HEK293 (cell line): ENCODE measurements around the gene ARHGAP1.
A peak's percentile ranks its signal among the peaks of the same experiment; 100 is the strongest.

ENCODE experiments used
- CTCF ChIA-PET: fragments of 350-600 bp; formaldehyde crosslinking; extraction: SDS; loops from one replicate; lab custom pipeline; 2021; ENCODE audit warnings: antibody characterized with exemption; lab: Yijun Ruan, JAX
- POLR2A ChIA-PET: fragments of 300-600 bp; formaldehyde crosslinking; extraction: SDS; loops from one replicate; lab custom pipeline; 2020; ENCODE audit warnings: antibody characterized with exemption, inconsistent platforms; lab: Yijun Ruan, JAX
- H3K27ac ChIP-seq: fragments of 200-500 bp; sonication (Bioruptor generic); 2 replicates; pipeline ENCODE4 v1.5.1; 2014; ENCODE audit warnings: low read depth, low read length, control low read depth, inconsistent platforms; ENCODE audit errors: extremely low read depth
- H3K36me3 ChIP-seq, 2 experiments: fragments of 200-500 bp in 1 of 2; sonication (Bioruptor generic) in 1 of 2; 1 replicate in 1 of 2; 2 replicates in 1 of 2; pipeline ENCODE4 v1.5.1; 2014 to 2017; ENCODE audit warnings: inconsistent platforms in 2 of 2, low read length in 2 of 2; ENCODE audit not compliant: control insufficient read depth in 2 of 2, insufficient read depth in 1 of 2
- H3K4me1 ChIP-seq: fragments of 200-500 bp; sonication (Bioruptor generic); 2 replicates; pipeline ENCODE4 v1.5.1; 2014; ENCODE audit warnings: mild to moderate bottlenecking, low read length, inconsistent platforms; ENCODE audit not compliant: control insufficient read depth, insufficient read depth
- H3K4me3 ChIP-seq: 2 replicates; pipeline ENCODE4 v1.5.1; 2011; ENCODE audit warnings: low read depth, mild to moderate bottlenecking, control low read depth, low read length, moderate library complexity
- H3K9me3 ChIP-seq: fragments of 200-500 bp; sonication (Bioruptor generic); 2 replicates; pipeline ENCODE4 v1.5.1; 2014; ENCODE audit warnings: low read depth, low read length, inconsistent platforms; ENCODE audit not compliant: control insufficient read depth, insufficient read depth
- BCL11A ChIP-seq: fragments of 450-650 bp; formaldehyde crosslinking; IDR thresholded peaks from 2 replicates; pipeline ENCODE4 v1.5.1; 2016; ENCODE audit warnings: low read depth, missing biosample characterization, missing genetic modification characterization
- BCL6B ChIP-seq: fragments of 450-650 bp; formaldehyde crosslinking; IDR thresholded peaks from 2 replicates; pipeline ENCODE4 v1.5.1; 2017; ENCODE audit warnings: missing biosample characterization, missing genetic modification characterization
- FEZF1 ChIP-seq: fragments of 450-650 bp; formaldehyde crosslinking; IDR thresholded peaks from 2 replicates; pipeline ENCODE4 v1.5.1; 2016; ENCODE audit warnings: missing biosample characterization, missing genetic modification characterization
- GLI4 ChIP-seq: fragments of 450-650 bp; formaldehyde crosslinking; IDR thresholded peaks from 2 replicates; pipeline ENCODE4 v1.5.1; 2016; ENCODE audit warnings: missing biosample characterization, missing genetic modification characterization
- PRDM10 ChIP-seq: fragments of 450-650 bp; formaldehyde crosslinking; IDR thresholded peaks from 2 replicates; pipeline ENCODE4 v1.5.1; 2016; ENCODE audit warnings: missing biosample characterization, missing genetic modification characterization
- SCRT2 ChIP-seq: fragments of 450-650 bp; formaldehyde crosslinking; IDR thresholded peaks from 2 replicates; pipeline ENCODE4 v1.5.1; 2016; ENCODE audit warnings: missing biosample characterization, missing genetic modification characterization
- SETDB1 ChIP-seq: IDR thresholded peaks from one replicate; pipeline ENCODE4 v1.6.1; 2017; ENCODE audit warnings: mild to moderate bottlenecking, low read length, moderate library complexity, mixed read lengths; ENCODE audit not compliant: insufficient read length
- ZBTB17 ChIP-seq: fragments of 450-650 bp; formaldehyde crosslinking; IDR thresholded peaks from 2 replicates; pipeline ENCODE4 v1.5.1; 2016; ENCODE audit warnings: missing biosample characterization, missing genetic modification characterization
- ZBTB8A ChIP-seq: fragments of 450-650 bp; formaldehyde crosslinking; IDR thresholded peaks from 2 replicates; pipeline ENCODE4 v1.5.1; 2016; ENCODE audit warnings: missing biosample characterization, missing genetic modification characterization
- ZEB2 ChIP-seq: fragments of 450-650 bp; formaldehyde crosslinking; IDR thresholded peaks from 2 replicates; pipeline ENCODE4 v1.5.1; 2016; ENCODE audit warnings: missing biosample characterization, missing genetic modification characterization
- ZNF112 ChIP-seq: fragments of 450-650 bp; formaldehyde crosslinking; IDR thresholded peaks from 2 replicates; pipeline ENCODE4 v1.5.0; 2017; ENCODE audit warnings: missing biosample characterization, missing genetic modification characterization
- ZNF175 ChIP-seq: fragments of 450-650 bp; formaldehyde crosslinking; IDR thresholded peaks from 2 replicates; pipeline ENCODE4 v1.5.1; 2016; ENCODE audit warnings: missing biosample characterization, missing genetic modification characterization
- ZNF19 ChIP-seq: fragments of 450-650 bp; formaldehyde crosslinking; IDR thresholded peaks from 2 replicates; pipeline ENCODE4; 2016; ENCODE audit warnings: missing biosample characterization, missing genetic modification characterization, low read depth
- ZNF350 ChIP-seq: fragments of 450-650 bp; formaldehyde crosslinking; IDR thresholded peaks from 2 replicates; pipeline ENCODE4 v1.5.0; 2017; ENCODE audit warnings: missing biosample characterization, mild to moderate bottlenecking, missing genetic modification characterization
- ZNF521 ChIP-seq: fragments of 450-650 bp; formaldehyde crosslinking; IDR thresholded peaks from 2 replicates; pipeline ENCODE4 v1.5.1; 2017; ENCODE audit warnings: missing biosample characterization, mild to moderate bottlenecking, missing genetic modification characterization
- ZNF544 ChIP-seq: fragments of 450-650 bp; formaldehyde crosslinking; IDR thresholded peaks from 2 replicates; pipeline ENCODE4 v1.5.0; 2017; ENCODE audit warnings: missing biosample characterization, missing genetic modification characterization
- ZNF548 ChIP-seq: fragments of 450-650 bp; formaldehyde crosslinking; IDR thresholded peaks from 2 replicates; pipeline ENCODE4 v1.5.1; 2016; ENCODE audit warnings: missing biosample characterization, missing genetic modification characterization
- ZNF707 ChIP-seq: fragments of 450-650 bp; formaldehyde crosslinking; IDR thresholded peaks from 2 replicates; pipeline ENCODE4 v1.5.1; 2016; ENCODE audit warnings: missing biosample characterization, missing genetic modification characterization
- ZSCAN16 ChIP-seq: fragments of 450-650 bp; formaldehyde crosslinking; IDR thresholded peaks from 2 replicates; pipeline ENCODE4 v1.5.1; 2016; ENCODE audit warnings: missing biosample characterization, missing genetic modification characterization
- TF ChIP-seq, protein P1 (sequence below): fragments of 450-650 bp; formaldehyde crosslinking; IDR thresholded peaks from 2 replicates; pipeline ENCODE4 v1.5.1; 2017; ENCODE audit warnings: missing biosample characterization, missing genetic modification characterization
- TF ChIP-seq, protein P2 (sequence below): fragments of 450-650 bp; formaldehyde crosslinking; conservative IDR thresholded peaks from 2 replicates; pipeline ENCODE4 v1.5.1; 2016; ENCODE audit warnings: low read depth, missing biosample characterization, missing genetic modification characterization
- TF ChIP-seq, protein P3 (sequence below): fragments of 450-650 bp; formaldehyde crosslinking; optimal IDR thresholded peaks from 2 replicates; pipeline ENCODE3; 2016; ENCODE audit warnings: missing biosample characterization, mild to moderate bottlenecking, missing genetic modification characterization

The ARHGAP1 gene

GRCh38 chr11:46736615-46737014 lies 36.2 kb upstream of the ARHGAP1 start:
- H3K9me3 ChIP-seq: no peaks in the 10 kb centered on the region
- no peak overlapping the region for H3K27ac ChIP-seq
- H3K4me3 ChIP-seq: no peak overlapping the region
- H3K4me1 ChIP-seq: no peaks in the 10 kb centered on the region
- TF ChIP-seq BCL11A (tag by site-specific recombination) (peak; percentile 44; the same call in 1 of the 2 replicates), ZBTB8A (tag by site-specific recombination) (no peak), ZEB2 (tag by site-specific recombination) (0 out of 2 replicates have a peak, but pooled peaks have one; percentile 29), ZBTB17 (tag by site-specific recombination) (0 out of 2 replicates have a peak, but pooled peaks have one; percentile 47), BCL6B (tag by site-specific recombination) (peak; percentile 16; the same call in 1 of the 2 replicates)
- TF ChIP-seq, protein P1, sequence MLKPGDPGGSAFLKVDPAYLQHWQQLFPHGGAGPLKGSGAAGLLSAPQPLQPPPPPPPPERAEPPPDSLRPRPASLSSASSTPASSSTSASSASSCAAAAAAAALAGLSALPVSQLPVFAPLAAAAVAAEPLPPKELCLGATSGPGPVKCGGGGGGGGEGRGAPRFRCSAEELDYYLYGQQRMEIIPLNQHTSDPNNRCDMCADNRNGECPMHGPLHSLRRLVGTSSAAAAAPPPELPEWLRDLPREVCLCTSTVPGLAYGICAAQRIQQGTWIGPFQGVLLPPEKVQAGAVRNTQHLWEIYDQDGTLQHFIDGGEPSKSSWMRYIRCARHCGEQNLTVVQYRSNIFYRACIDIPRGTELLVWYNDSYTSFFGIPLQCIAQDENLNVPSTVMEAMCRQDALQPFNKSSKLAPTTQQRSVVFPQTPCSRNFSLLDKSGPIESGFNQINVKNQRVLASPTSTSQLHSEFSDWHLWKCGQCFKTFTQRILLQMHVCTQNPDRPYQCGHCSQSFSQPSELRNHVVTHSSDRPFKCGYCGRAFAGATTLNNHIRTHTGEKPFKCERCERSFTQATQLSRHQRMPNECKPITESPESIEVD (tag by site-specific recombination): peak; percentile 77
- ChIA-PET POLR2A (no interaction called here), CTCF (no interaction called here)
- H3K36me3 ChIP-seq: peaks cover 0 to 10% of the 10 kb centered on the region in 2 experiments; a peak in 2 of 3 replicates

- ChIA-PET POLR2A (no interaction called here), CTCF (interaction anchor here (0.6 kb wide), 1 partner anchor 11 kb away, joined by 6 read pairs; no protein-coding TSS in a partner anchor)
- Histone ChIP-seq H3K9me3 (no peaks in the 10 kb centered on the region), H3K4me3 (no peak overlapping the region), H3K36me3 (peaks cover 0 to 6% of the 10 kb centered on the region in 2 experiments; a peak in 2 of 3 replicates), H3K4me1 (no peaks in the 10 kb centered on the region), H3K27ac (no peak overlapping the region)
- TF ChIP-seq ZNF175 (tag by site-specific recombination): no peak
- TF ChIP-seq, protein P2, sequence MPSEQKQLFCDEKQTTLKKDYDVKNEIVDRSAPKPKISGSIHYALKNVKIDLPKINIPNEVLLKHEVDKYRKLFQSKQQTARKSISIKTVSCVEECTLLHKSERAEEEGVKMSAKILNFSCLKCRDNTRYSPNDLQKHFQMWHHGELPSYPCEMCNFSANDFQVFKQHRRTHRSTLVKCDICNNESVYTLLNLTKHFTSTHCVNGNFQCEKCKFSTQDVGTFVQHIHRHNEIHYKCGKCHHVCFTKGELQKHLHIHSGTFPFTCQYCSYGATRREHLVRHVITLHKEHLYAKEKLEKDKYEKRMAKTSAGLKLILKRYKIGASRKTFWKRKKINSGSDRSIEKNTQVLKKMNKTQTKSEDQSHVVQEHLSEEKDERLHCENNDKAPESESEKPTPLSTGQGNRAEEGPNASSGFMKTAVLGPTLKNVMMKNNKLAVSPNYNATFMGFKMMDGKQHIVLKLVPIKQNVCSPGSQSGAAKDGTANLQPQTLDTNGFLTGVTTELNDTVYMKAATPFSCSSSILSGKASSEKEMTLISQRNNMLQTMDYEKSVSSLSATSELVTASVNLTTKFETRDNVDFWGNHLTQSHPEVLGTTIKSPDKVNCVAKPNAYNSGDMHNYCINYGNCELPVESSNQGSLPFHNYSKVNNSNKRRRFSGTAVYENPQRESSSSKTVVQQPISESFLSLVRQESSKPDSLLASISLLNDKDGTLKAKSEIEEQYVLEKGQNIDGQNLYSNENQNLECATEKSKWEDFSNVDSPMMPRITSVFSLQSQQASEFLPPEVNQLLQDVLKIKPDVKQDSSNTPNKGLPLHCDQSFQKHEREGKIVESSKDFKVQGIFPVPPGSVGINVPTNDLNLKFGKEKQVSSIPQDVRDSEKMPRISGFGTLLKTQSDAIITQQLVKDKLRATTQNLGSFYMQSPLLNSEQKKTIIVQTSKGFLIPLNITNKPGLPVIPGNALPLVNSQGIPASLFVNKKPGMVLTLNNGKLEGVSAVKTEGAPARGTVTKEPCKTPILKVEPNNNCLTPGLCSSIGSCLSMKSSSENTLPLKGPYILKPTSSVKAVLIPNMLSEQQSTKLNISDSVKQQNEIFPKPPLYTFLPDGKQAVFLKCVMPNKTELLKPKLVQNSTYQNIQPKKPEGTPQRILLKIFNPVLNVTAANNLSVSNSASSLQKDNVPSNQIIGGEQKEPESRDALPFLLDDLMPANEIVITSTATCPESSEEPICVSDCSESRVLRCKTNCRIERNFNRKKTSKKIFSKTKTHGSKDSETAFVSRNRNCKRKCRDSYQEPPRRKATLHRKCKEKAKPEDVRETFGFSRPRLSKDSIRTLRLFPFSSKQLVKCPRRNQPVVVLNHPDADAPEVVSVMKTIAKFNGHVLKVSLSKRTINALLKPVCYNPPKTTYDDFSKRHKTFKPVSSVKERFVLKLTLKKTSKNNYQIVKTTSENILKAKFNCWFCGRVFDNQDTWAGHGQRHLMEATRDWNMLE: no peak
- no peak for TF ChIP-seq FEZF1 (tag by site-specific recombination)
- TF ChIP-seq PRDM10 (tag by site-specific recombination): no peak
- TF ChIP-seq ZNF350 (tag by site-specific recombination): no peak
- TF ChIP-seq, protein P3, sequence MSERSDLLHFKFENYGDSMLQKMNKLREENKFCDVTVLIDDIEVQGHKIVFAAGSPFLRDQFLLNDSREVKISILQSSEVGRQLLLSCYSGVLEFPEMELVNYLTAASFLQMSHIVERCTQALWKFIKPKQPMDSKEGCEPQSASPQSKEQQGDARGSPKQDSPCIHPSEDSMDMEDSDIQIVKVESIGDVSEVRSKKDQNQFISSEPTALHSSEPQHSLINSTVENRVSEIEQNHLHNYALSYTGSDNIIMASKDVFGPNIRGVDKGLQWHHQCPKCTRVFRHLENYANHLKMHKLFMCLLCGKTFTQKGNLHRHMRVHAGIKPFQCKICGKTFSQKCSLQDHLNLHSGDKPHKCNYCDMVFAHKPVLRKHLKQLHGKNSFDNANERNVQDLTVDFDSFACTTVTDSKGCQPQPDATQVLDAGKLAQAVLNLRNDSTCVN: no peak
- TF ChIP-seq GLI4 (tag by site-specific recombination): no peak
- TF ChIP-seq ZNF544 (tag by site-specific recombination): no peak
- no peak for TF ChIP-seq ZSCAN16
- no peak for TF ChIP-seq ZNF548 (tag by site-specific recombination)
- no peak for TF ChIP-seq SCRT2 (tag by site-specific recombination)
- TF ChIP-seq ZNF521: no peak
- no peak for TF ChIP-seq ZNF19 (tag by site-specific recombination)
- TF ChIP-seq ZNF707 (tag by site-specific recombination): no peak
- no peak for TF ChIP-seq ZNF112 (tag by site-specific recombination)
- TF ChIP-seq ZEB2 (tag by site-specific recombination): no peak
- TF ChIP-seq SETDB1: no peak
Observed at GRCh38 chr11:46736146-46736545, 35.7 kb upstream of the ARHGAP1 start.
